Esophagus squamous epithelium (tissue), 4 donors: ENCODE data around the gene ADGRB3.

ENCODE experiments used
- CTCF ChIP-seq, 6 experiments: fragments of 450-650 bp in 4 of 6; fragments of 200-600 bp in 2 of 6; sonication (generic) in 2 of 6; IDR thresholded peaks; one replicate each; pipeline ENCODE4 v1.5.1; 2016 to 2019; ENCODE audit warnings: antibody characterized with exemption in 6 of 6, mild to moderate bottlenecking in 4 of 6, moderate library complexity in 4 of 6
- POLR2A ChIP-seq, 4 donors: fragments of 450-650 bp; IDR thresholded peaks; one replicate each; pipeline ENCODE4 v1.6.1; 2017; ENCODE audit warnings: antibody characterized with exemption in 4 of 4, mild to moderate bottlenecking in 4 of 4, moderate library complexity in 3 of 4

- TF ChIP-seq POLR2A (IDR thresholded peaks at IDR 0.05) (no peak), CTCF (IDR thresholded peaks at IDR 0.05) (no peak)
These were observed 377.1 kb downstream of the ADGRB3 start for GRCh38 chr6:69012211-69012610.
